ENCODE data around the gene KMT2A. TPM values are rescaled to one million over a fixed set of nuclear protein-coding genes. Genes with fewer than 3 reads are reported as not detected.

KMT2A gene
- total and polyA plus RNA-seq, 4 donors = 7.7 to 127 (median 27.0) TPM

DNA sequence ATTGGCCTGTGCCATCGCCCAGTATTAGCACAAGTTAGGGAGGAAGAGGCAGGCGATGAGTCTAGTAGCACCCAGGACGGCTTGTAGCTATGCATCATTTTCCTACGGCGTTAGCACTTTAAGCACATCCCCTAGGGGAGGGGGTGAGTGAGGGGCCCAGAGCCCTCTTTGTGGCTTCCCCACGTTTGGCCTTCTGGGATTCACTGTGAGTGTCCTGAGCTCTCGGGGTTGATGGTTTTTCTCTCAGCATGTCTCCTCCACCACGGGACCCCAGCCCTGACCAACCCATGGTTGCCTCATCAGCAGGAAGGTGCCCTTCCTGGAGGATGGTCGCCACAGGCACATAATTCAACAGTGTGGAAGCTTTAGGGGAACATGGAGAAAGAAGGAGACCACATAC is 99.0 kb downstream of the KMT2A start:
- H3K36me3 ChIP-seq (ENCODE audit: control insufficient read depth in 4 of 4, insufficient read depth in 4 of 4, low read length in 4 of 4) = peaks cover 0 to 4% (median 2%) of the 10 kb centered on the region in 4 donors
- no peaks in the 10 kb centered on the region for H3K27me3 ChIP-seq (ENCODE audit: control insufficient read depth in 3 of 3, insufficient read depth in 3 of 3, low read length in 2 of 3)
- ATAC-seq (ENCODE audit: insufficient read depth, low FRiP score) = no peak
- H3K9ac ChIP-seq (ENCODE audit: insufficient read depth in 1 of 2, low read length in 2 of 2) = no peak overlapping the region
- 76 to 81% methylated on average over 9 of the region's 9 CpGs for WGBS, 2 donors
- no peak for DNase-seq
- no peak overlapping the region for H3K4me3 ChIP-seq
- H3K4me1 ChIP-seq (ENCODE audit: control insufficient read depth in 5 of 5, insufficient read depth in 5 of 5, low read length in 5 of 5) = peaks cover 0 to 6% (median 4%) of the 10 kb centered on the region in 5 donors
- TF ChIP-seq, protein P1, sequence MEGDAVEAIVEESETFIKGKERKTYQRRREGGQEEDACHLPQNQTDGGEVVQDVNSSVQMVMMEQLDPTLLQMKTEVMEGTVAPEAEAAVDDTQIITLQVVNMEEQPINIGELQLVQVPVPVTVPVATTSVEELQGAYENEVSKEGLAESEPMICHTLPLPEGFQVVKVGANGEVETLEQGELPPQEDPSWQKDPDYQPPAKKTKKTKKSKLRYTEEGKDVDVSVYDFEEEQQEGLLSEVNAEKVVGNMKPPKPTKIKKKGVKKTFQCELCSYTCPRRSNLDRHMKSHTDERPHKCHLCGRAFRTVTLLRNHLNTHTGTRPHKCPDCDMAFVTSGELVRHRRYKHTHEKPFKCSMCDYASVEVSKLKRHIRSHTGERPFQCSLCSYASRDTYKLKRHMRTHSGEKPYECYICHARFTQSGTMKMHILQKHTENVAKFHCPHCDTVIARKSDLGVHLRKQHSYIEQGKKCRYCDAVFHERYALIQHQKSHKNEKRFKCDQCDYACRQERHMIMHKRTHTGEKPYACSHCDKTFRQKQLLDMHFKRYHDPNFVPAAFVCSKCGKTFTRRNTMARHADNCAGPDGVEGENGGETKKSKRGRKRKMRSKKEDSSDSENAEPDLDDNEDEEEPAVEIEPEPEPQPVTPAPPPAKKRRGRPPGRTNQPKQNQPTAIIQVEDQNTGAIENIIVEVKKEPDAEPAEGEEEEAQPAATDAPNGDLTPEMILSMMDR (IDR thresholded peaks at IDR 0.05; ENCODE audit: control extremely low read depth, extremely low read depth) = no peak
- H3K9me3 ChIP-seq (ENCODE audit: control insufficient read depth in 4 of 4, insufficient read depth in 3 of 4, low read length in 3 of 4) = no peaks in the 10 kb centered on the region
- no peak overlapping the region for H3K27ac ChIP-seq (ENCODE audit: low read depth in 1 of 2, low read length in 1 of 2)

- no peak for DNase-seq
- WGBS, 2 donors = 93 to 95% methylated on average over 5 of the region's 5 CpGs
Measured at GRCh38 chr11:118536726-118537125, 100.4 kb downstream of the KMT2A start.

GRCh38 chr11:118537409-118537980 is 101.2 kb downstream of the KMT2A start:
- 86 to 89% methylated on average over 6 of the region's 6 CpGs for WGBS, 2 donors
- DNase-seq (no peak), ATAC-seq (ENCODE audit: insufficient read depth, low FRiP score) (no peak)
- Histone ChIP-seq H3K9me3 (ENCODE audit: control insufficient read depth in 4 of 4, insufficient read depth in 3 of 4, low read length in 3 of 4) (no peaks in the 10 kb centered on the region), H3K4me1 (ENCODE audit: control insufficient read depth in 5 of 5, insufficient read depth in 5 of 5, low read length in 5 of 5) (peaks cover 0 to 4% (median 0%) of the 10 kb centered on the region in 5 donors), H3K9ac (ENCODE audit: insufficient read depth in 1 of 2, low read length in 2 of 2) (no peak overlapping the region), H3K27ac (ENCODE audit: low read depth in 1 of 2, low read length in 1 of 2) (no peak overlapping the region), H3K4me3 (no peak overlapping the region), H3K36me3 (ENCODE audit: control insufficient read depth in 4 of 4, insufficient read depth in 4 of 4, low read length in 4 of 4) (peaks cover 0 to 4% (median 3%) of the 10 kb centered on the region in 4 donors), H3K27me3 (ENCODE audit: control insufficient read depth in 3 of 3, insufficient read depth in 3 of 3, low read length in 2 of 3) (no peaks in the 10 kb centered on the region)
- TF ChIP-seq, protein P1 (IDR thresholded peaks at IDR 0.05; ENCODE audit: control extremely low read depth, extremely low read depth) = no peak

More at GRCh38 chr11:118536726-118537125, 100.4 kb downstream of the KMT2A start:
- Histone ChIP-seq H3K9ac (ENCODE audit: insufficient read depth in 1 of 2, low read length in 2 of 2) (no peak overlapping the region), H3K27me3 (ENCODE audit: control insufficient read depth in 3 of 3, insufficient read depth in 3 of 3, low read length in 2 of 3) (no peaks in the 10 kb centered on the region), H3K9me3 (ENCODE audit: control insufficient read depth in 4 of 4, insufficient read depth in 3 of 4, low read length in 3 of 4) (no peaks in the 10 kb centered on the region), H3K36me3 (ENCODE audit: control insufficient read depth in 4 of 4, insufficient read depth in 4 of 4, low read length in 4 of 4) (peaks cover 0 to 4% (median 2%) of the 10 kb centered on the region in 4 donors), H3K4me3 (no peak overlapping the region), H3K4me1 (ENCODE audit: control insufficient read depth in 5 of 5, insufficient read depth in 5 of 5, low read length in 5 of 5) (peaks cover 0 to 4% (median 1%) of the 10 kb centered on the region in 5 donors), H3K27ac (ENCODE audit: low read depth in 1 of 2, low read length in 1 of 2) (no peak overlapping the region)
- TF ChIP-seq, protein P1 (IDR thresholded peaks at IDR 0.05; ENCODE audit: control extremely low read depth, extremely low read depth) = no peak
- ATAC-seq (ENCODE audit: insufficient read depth, low FRiP score) = no peak
